Measurements from ENCODE around the gene ATRAID. TPM values are rescaled to one million over a fixed set of nuclear protein-coding genes. Genes with fewer than 3 reads are reported as not detected.

Gene ATRAID
- total and polyA plus RNA-seq, 2 experiments from 2014 or later, result 129 to 154 TPM

- Histone ChIP-seq H4K20me1 (replicated peaks; ENCODE audit: insufficient read depth) (no peaks in the 10 kb centered on the region; the same call in 1 of the 2 replicates), H3K4me3 (no peak overlapping the region), H3K4me1 (ENCODE audit: insufficient read depth) (no peaks in the 10 kb centered on the region), H3K27ac (ENCODE audit: low read depth) (no peak overlapping the region), H2AFZ (no peak overlapping the region), H3K79me2 (replicated peaks; ENCODE audit: insufficient read depth) (no peaks in the 10 kb centered on the region), H3K27me3 (ENCODE audit: insufficient read depth) (no peaks in the 10 kb centered on the region), H3K4me2 (no peak overlapping the region), H3F3A (replicated peaks; ENCODE audit: low read depth) (no peaks in the 10 kb centered on the region), H3K36me3 (ENCODE audit: insufficient read depth) (peaks cover 83% of the 10 kb centered on the region), H3K9me2 (ENCODE audit: insufficient read depth) (no peaks in the 10 kb centered on the region)
- Mint-ChIP-seq H3K4me3 (no peak overlapping the region), H3K9me3 (no peaks in the 10 kb centered on the region), H3K4me1 (no peaks in the 10 kb centered on the region), H3K27me3 (ENCODE audit: insufficient read depth, low read depth, poor library complexity) (peaks cover 26% of the 10 kb centered on the region), H3K27ac (no peak overlapping the region), H3K36me3 (ENCODE audit: low read depth) (peaks cover 99% of the 10 kb centered on the region)
- DNase-seq (ENCODE audit: low spot score) (no peak), ATAC-seq (no peak)
- TF ChIP-seq CREB1 (CRISPR knock-in tag; IDR thresholded peaks at IDR 0.05; ENCODE audit: low read depth) (no peak), EZH2 (IDR thresholded peaks at IDR 0.05; ENCODE audit: low read depth, unreplicated experiment) (no peak), EZH2phosphoT487 (IDR thresholded peaks at IDR 0.05; ENCODE audit: unreplicated experiment) (no peak), REST (IDR thresholded peaks at IDR 0.05; ENCODE audit: unreplicated experiment) (no peak), ZNF331 (CRISPR knock-in tag; IDR thresholded peaks at IDR 0.05; ENCODE audit: low read depth) (no peak), POLR2AphosphoS5 (IDR thresholded peaks at IDR 0.05; ENCODE audit: low read depth) (no peak), ZNF462 (CRISPR knock-in tag; IDR thresholded peaks at IDR 0.05) (no peak), STAT1 (IDR thresholded peaks at IDR 0.05; ENCODE audit: unreplicated experiment) (no peak), CTCF (conservative IDR thresholded peaks at IDR 0.05; ENCODE audit: low read depth in 2 of 2) (no peak), ETS1 (IDR thresholded peaks at IDR 0.05) (no peak), NANOG (IDR thresholded peaks at IDR 0.05; ENCODE audit: borderline replicate concordance) (no peak), ZNF114 (CRISPR knock-in tag; IDR thresholded peaks at IDR 0.05) (no peak), JUNB (IDR thresholded peaks at IDR 0.05; ENCODE audit: unreplicated experiment) (no peak)
Observed at GRCh38 chr2:27236626-27237025, 24.8 kb downstream of the ATRAID start.

Measured in GM23338 (cell line).